ENCODE data around the gene EFEMP1.
"Not testable (repeated sequence)": the region's sequence is repeated elsewhere in the genome, so short reads cannot be mapped to it uniquely, and the experiment has no call there.

Gene EFEMP1

GRCh38 chr2:55827855-55828254 is 95.7 kb downstream of the EFEMP1 start:
- no peak for DNase-seq (ENCODE audit: low spot score)

DNA sequence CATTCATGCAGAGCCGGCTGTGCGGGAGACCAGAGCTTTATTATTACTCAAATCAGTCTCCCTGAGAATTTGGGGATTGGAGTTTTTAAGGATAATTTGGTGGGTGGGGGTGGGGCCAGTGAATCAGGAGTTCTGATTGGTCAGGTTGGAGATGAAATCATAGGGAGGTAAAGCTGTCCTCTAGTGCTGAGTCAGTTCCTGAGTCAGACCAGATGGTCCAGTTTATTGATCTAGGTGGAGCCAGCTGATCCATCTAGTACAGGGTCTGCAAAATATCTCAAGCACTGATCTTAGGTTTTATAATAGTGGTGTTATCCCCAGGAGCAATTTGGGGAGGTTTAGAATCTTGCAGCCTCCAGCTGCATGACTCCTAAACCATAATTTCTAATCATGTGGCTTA is 96.2 kb downstream of the EFEMP1 start:
- not testable (repeated sequence) for DNase-seq (ENCODE audit: low spot score)

DNA sequence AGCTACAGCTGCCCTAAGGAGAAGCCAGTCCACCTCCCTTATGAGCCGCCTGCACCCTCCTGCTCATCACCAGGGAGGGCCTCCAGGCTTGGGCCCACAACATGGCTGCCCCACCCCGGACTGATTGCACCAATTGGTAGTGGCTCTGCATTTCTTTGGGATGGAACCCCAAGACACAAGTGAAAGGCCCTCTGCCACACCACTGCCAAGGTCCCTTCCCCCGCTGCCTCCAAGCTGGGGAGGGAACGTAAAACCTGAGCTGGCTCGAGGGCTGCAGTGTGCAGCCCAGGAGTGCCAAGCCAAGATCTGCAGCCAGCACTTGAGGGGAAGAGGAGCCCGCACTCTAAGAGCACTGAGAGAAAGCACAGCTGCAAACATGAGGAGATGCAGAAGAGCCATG is 97.3 kb downstream of the EFEMP1 start:
- no peak for DNase-seq (ENCODE audit: low spot score)

- no peak for DNase-seq (ENCODE audit: low spot score)
Measured at GRCh38 chr2:55824551-55825096, 99.0 kb downstream of the EFEMP1 start.
